H1 (cell line): ENCODE measurements around the gene DYNLRB2. TPM values are rescaled to one million over a fixed set of nuclear protein-coding genes. Genes with fewer than 3 reads are reported as not detected.

Experiments used
- CTCF ChIA-PET: fragments of 300-600 bp; sonication (Branson Sonifier 250); formaldehyde crosslinking; loops from one replicate; lab custom pipeline; 2021; ENCODE audit not compliant: partially characterized antibody; lab: Charles Lee
- POLR2A ChIA-PET: fragments of 300-600 bp; sonication (Branson Sonifier 250); formaldehyde crosslinking; loops from one replicate; lab custom pipeline; 2021; ENCODE audit warnings: inconsistent platforms; ENCODE audit not compliant: partially characterized antibody; lab: Charles Lee
- DNase-seq, 2 experiments: peaks; one replicate each; pipeline versions ENCODE4 v3.0.0 to v3.0.0-alpha.2; 2010 to 2022; ENCODE audit warnings: low spot score in 2 of 2, low read depth in 1 of 2, mixed read lengths in 1 of 2
- FAIRE-seq: peaks from 2 replicates; lab custom pipeline; 2011; peaks lifted over from hg19 to GRCh38; lab: Jason Lieb, UNC
- H2AFZ ChIP-seq: 2 replicates; pipeline ENCODE4 v1.8.1; 2012; ENCODE audit warnings: low read length, inconsistent platforms
- H2AK5ac ChIP-seq: 2 replicates; pipeline ENCODE4 v1.6.1; 2013; ENCODE audit warnings: low read depth, low read length
- H2BK120ac ChIP-seq: replicated peaks from 2 replicates; pipeline ENCODE3; 2013; ENCODE audit warnings: low read depth, low read length, inconsistent platforms
- H2BK12ac ChIP-seq: 2 replicates; pipeline ENCODE4 v1.6.1; 2013; ENCODE audit warnings: low read depth, low read length
- H2BK15ac ChIP-seq: 2 replicates; pipeline ENCODE4 v1.6.1; 2013; ENCODE audit warnings: low read length
- H2BK20ac ChIP-seq: 2 replicates; pipeline ENCODE4 v1.6.1; 2013; ENCODE audit warnings: low read length
- H2BK5ac ChIP-seq: 2 replicates; pipeline ENCODE4 v1.6.1; 2013; ENCODE audit warnings: low read depth, low read length
- H3K14ac ChIP-seq: 2 replicates; pipeline ENCODE4 v1.6.1; 2013; ENCODE audit warnings: inconsistent platforms; ENCODE audit not compliant: insufficient read length
- H3K18ac ChIP-seq: 2 replicates; pipeline ENCODE4 v1.6.1; 2013; ENCODE audit warnings: low read length; ENCODE audit errors: extremely low read depth
- H3K23ac ChIP-seq: 2 replicates; pipeline ENCODE4 v1.6.1; 2013; ENCODE audit warnings: inconsistent platforms; ENCODE audit not compliant: insufficient read length
- H3K23me2 ChIP-seq: 2 replicates; pipeline ENCODE4 v1.6.1; 2013; ENCODE audit warnings: low read depth, low read length
- H3K27ac ChIP-seq: 2 replicates; pipeline ENCODE4 v1.6.1; 2011; ENCODE audit warnings: low read depth, low read length, inconsistent platforms
- H3K27me3 ChIP-seq, 4 experiments: replicated peaks in 1 of 4; 1 replicate in 1 of 4; 2 replicates in 3 of 4; pipeline versions ENCODE4 v1.6.1 to v1.8.1; 2011 to 2013; ENCODE audit warnings: low read length in 3 of 4, mild to moderate bottlenecking in 3 of 4, inconsistent platforms in 2 of 4, mixed read lengths in 2 of 4, moderate library complexity in 1 of 4; ENCODE audit not compliant: control insufficient read depth in 3 of 4, insufficient read depth in 3 of 4; ENCODE audit errors: extremely low read depth in 1 of 4
- H3K36me3 ChIP-seq, 4 experiments: 2 replicates each; pipeline versions ENCODE4 v1.6.1 to v1.8.1; 2011 to 2013; ENCODE audit warnings: mild to moderate bottlenecking in 4 of 4, low read length in 3 of 4, moderate library complexity in 2 of 4, control low read depth in 1 of 4, inconsistent platforms in 1 of 4; ENCODE audit not compliant: insufficient read depth in 4 of 4, control insufficient read depth in 2 of 4
- H3K4ac ChIP-seq: replicated peaks from 2 replicates; pipeline ENCODE3; 2013; ENCODE audit warnings: low read length, low read depth, mixed read lengths, inconsistent platforms; ENCODE audit not compliant: insufficient read length
- H3K4me1 ChIP-seq, 4 experiments: replicated peaks in 1 of 4; 1 replicate in 1 of 4; 2 replicates in 3 of 4; pipeline versions ENCODE4 v1.6.1 to v1.8.1; 2011 to 2013; ENCODE audit warnings: low read length in 3 of 4, inconsistent platforms in 2 of 4, mixed read lengths in 1 of 4; ENCODE audit not compliant: insufficient read depth in 4 of 4, control insufficient read depth in 3 of 4
- H3K4me2 ChIP-seq, 2 experiments: 2 replicates each; pipeline versions ENCODE4 v1.6.1 to v1.8.1; 2011 to 2013; ENCODE audit warnings: low read depth in 2 of 2, low read length in 2 of 2, control low read depth in 1 of 2, inconsistent platforms in 1 of 2, mild to moderate bottlenecking in 1 of 2; ENCODE audit not compliant: insufficient read depth in 1 of 2
- H3K4me3 ChIP-seq, 4 experiments: fragments of 200-600, 300-600 bp in 1 of 4; sonication (generic), shearing (Covaris generic), sonication (Bioruptor Twin) in 1 of 4; 2 replicates each; pipeline versions ENCODE4 v1.5.1 to v1.8.1; 2011 to 2016; ENCODE audit warnings: low read length in 4 of 4, low read depth in 3 of 4, control low read depth in 2 of 4, inconsistent platforms in 2 of 4, mild to moderate bottlenecking in 2 of 4, mixed read lengths in 1 of 4, moderate library complexity in 1 of 4; ENCODE audit not compliant: insufficient read depth in 2 of 4; ENCODE audit errors: extremely low read depth in 1 of 4
- H3K56ac ChIP-seq: replicated peaks from 2 replicates; pipeline ENCODE3; 2013; ENCODE audit warnings: low read depth, mild to moderate bottlenecking, mixed read lengths, low read length, inconsistent platforms; ENCODE audit not compliant: insufficient read length
- H3K79me1 ChIP-seq: 2 replicates; pipeline ENCODE4 v1.6.1; 2013; ENCODE audit warnings: low read depth, low read length, control low read depth
- H3K79me2 ChIP-seq, 2 experiments: 2 replicates each; pipeline versions ENCODE4 v1.6.1 to v1.8.1; 2012 to 2013; ENCODE audit warnings: low read length in 2 of 2, mild to moderate bottlenecking in 2 of 2, inconsistent platforms in 1 of 2; ENCODE audit not compliant: insufficient read depth in 2 of 2, control insufficient read depth in 1 of 2
- H3K9ac ChIP-seq, 4 experiments: replicated peaks in 1 of 4; 1 replicate in 1 of 4; 2 replicates in 3 of 4; pipeline versions ENCODE4 v1.6.1 to v1.8.1; 2011 to 2013; ENCODE audit warnings: low read depth in 3 of 4, low read length in 3 of 4, control low read depth in 2 of 4, mild to moderate bottlenecking in 2 of 4, moderate library complexity in 2 of 4, inconsistent platforms in 1 of 4; ENCODE audit errors: extremely low read depth in 1 of 4
- H3K9me3 ChIP-seq, 2 experiments: 2 replicates each; pipeline versions ENCODE4 v1.6.1 to v1.8.1; 2012 to 2013; ENCODE audit warnings: mild to moderate bottlenecking in 2 of 2, moderate library complexity in 2 of 2, control low read depth in 1 of 2, inconsistent platforms in 1 of 2, low read depth in 1 of 2, low read length in 1 of 2, mixed read lengths in 1 of 2; ENCODE audit not compliant: insufficient read depth in 2 of 2
- H4K20me1 ChIP-seq, 2 experiments: replicated peaks in 1 of 2; 2 replicates each; pipeline versions ENCODE3 to v1.8.1; 2011 to 2013; ENCODE audit warnings: inconsistent platforms in 2 of 2, low read length in 2 of 2, mild to moderate bottlenecking in 1 of 2; ENCODE audit not compliant: insufficient read depth in 2 of 2, control insufficient read depth in 1 of 2
- H4K5ac ChIP-seq: 2 replicates; pipeline ENCODE4 v1.6.1; 2013; ENCODE audit warnings: low read length, low read depth, mixed read lengths, inconsistent platforms; ENCODE audit not compliant: insufficient read length
- H4K8ac ChIP-seq: 2 replicates; pipeline ENCODE4 v1.8.0; 2013; ENCODE audit warnings: mild to moderate bottlenecking, moderate library complexity, low read length, inconsistent platforms; ENCODE audit not compliant: insufficient read depth; ENCODE audit errors: extremely low read depth
- H4K91ac ChIP-seq: replicated peaks from 2 replicates; pipeline ENCODE3; 2013; ENCODE audit warnings: low read length, mixed read lengths, inconsistent platforms; ENCODE audit not compliant: insufficient read length
- ATF2 ChIP-seq: IDR thresholded peaks from 2 replicates; pipeline ENCODE4 v1.6.1; 2012; ENCODE audit warnings: low read length, inconsistent platforms
- EZH2 ChIP-seq: fragments of 200-600 bp; sonication (generic); IDR thresholded peaks from 2 replicates; pipeline ENCODE4 v1.7.1; 2012; ENCODE audit warnings: low read depth, mild to moderate bottlenecking, moderate library complexity, low read length, inconsistent platforms; ENCODE audit not compliant: severe bottlenecking
- KDM4A ChIP-seq: IDR thresholded peaks from one replicate; pipeline ENCODE4 v1.7.1; 2012; ENCODE audit warnings: low read depth, mild to moderate bottlenecking, moderate library complexity, low read length, inconsistent platforms; ENCODE audit not compliant: severe bottlenecking
- MAX ChIP-seq: IDR thresholded peaks from 2 replicates; pipeline ENCODE4 v1.6.1; 2012; ENCODE audit warnings: inconsistent platforms
- RFX5 ChIP-seq: IDR thresholded peaks from 2 replicates; pipeline ENCODE4 v1.6.1; 2011; ENCODE audit warnings: low read depth, low read length, improper control_type of control experiment, borderline replicate concordance
- SP1 ChIP-seq: IDR thresholded peaks from 2 replicates; pipeline ENCODE4 v1.6.1; 2011; ENCODE audit warnings: low read depth, low read length
- SP4 ChIP-seq: IDR thresholded peaks from 2 replicates; pipeline ENCODE4 v1.6.1; 2012; ENCODE audit warnings: low read length, inconsistent platforms
- SRF ChIP-seq: IDR thresholded peaks from 2 replicates; pipeline ENCODE4 v1.6.1; 2011; ENCODE audit warnings: mild to moderate bottlenecking, low read depth, low read length, moderate library complexity
- TAF1 ChIP-seq: IDR thresholded peaks from 2 replicates; pipeline ENCODE4 v1.6.1; 2011; ENCODE audit warnings: mild to moderate bottlenecking, low read depth, low read length
- TAF7 ChIP-seq: optimal IDR thresholded peaks from 2 replicates; pipeline ENCODE3; 2011; ENCODE audit warnings: low read depth, mild to moderate bottlenecking, inconsistent platforms, low read length, moderate library complexity, borderline replicate concordance
- WGBS, 2 experiments: shearing (Covaris generic) in 1 of 2; methylation state at CpG; one replicate each; pipeline versions ENCODE4 v1.1.6 to v1.1.7; 2013 to 2015; ENCODE audit warnings: low lambda C conversion rate in 2 of 2, mixed read lengths in 2 of 2, inconsistent platforms in 1 of 2, low coverage in 1 of 2, missing lambda C conversion rate in 1 of 2; ENCODE audit not compliant: insufficient replicate concordance in 2 of 2, insufficient coverage in 1 of 2, insufficient read length in 1 of 2; ENCODE audit errors: extremely low coverage in 1 of 2, missing lambda C conversion rate in 1 of 2; 5-methylcytosine and 5-hydroxymethylcytosine counted together
- polyA plus RNA-seq, 7 experiments: library from polyadenylated mRNA; depleted of rRNA in 3 of 7; stranded (reverse) in 5 of 7; unstranded in 2 of 7; fragments of >200 nt in 5 of 7; fragments of 200-250 nt in 2 of 7; gene quantifications; 1 replicate in 5 of 7; 2 replicates in 1 of 7; 4 replicates in 1 of 7; pipeline versions ENCODE4 v1.2.1 to v1.2.3, GENCODE V29; 2011 to 2013; ENCODE audit warnings: missing spikeins in 2 of 7, mixed read lengths in 2 of 7
- total RNA-seq: library from RNA; stranded (reverse); fragmentation: NEBNext Ultra II Directional; extraction: Animal tissue kit (Norgen Biotek cat#: 25700); gene quantifications from 2 replicates; pipeline ENCODE4 v1.2.1, GENCODE V29; 2021
- TF ChIP-seq, protein P1 (sequence below): IDR thresholded peaks from 2 replicates; pipeline ENCODE4 v1.6.1; 2012; ENCODE audit warnings: inconsistent platforms

The DYNLRB2 gene
- total and polyA plus RNA-seq, 2 of the 8 experiments (the other 6 are each of a cell fraction or from before 2014, with no cell fraction given) = not detected

- no peaks in the 10 kb centered on the region for H3K79me1 ChIP-seq
- H4K91ac ChIP-seq = no peak overlapping the region
- H3K18ac ChIP-seq = no peak overlapping the region
- H3K14ac ChIP-seq = no peak overlapping the region
- DNase-seq (no peak), FAIRE-seq (no peak)
- ChIA-PET CTCF (no interaction called here), POLR2A (no interaction called here)
- H3K79me2 ChIP-seq = no peaks in the 10 kb centered on the region
- no peak overlapping the region for H3K56ac ChIP-seq
- H3K4me1 ChIP-seq = 0 out of 7 replicates have a peak, but pooled peaks cover 0 to 2% (median 0%) of the 10 kb centered on the region in 4 experiments
- no peak overlapping the region for H3K4ac ChIP-seq
- H4K5ac ChIP-seq = no peak overlapping the region
- H2BK20ac ChIP-seq = no peak overlapping the region
- H2BK120ac ChIP-seq = no peak overlapping the region
- H2AFZ ChIP-seq = no peak overlapping the region
- H3K36me3 ChIP-seq = no peaks in the 10 kb centered on the region
- no peak overlapping the region for H2BK15ac ChIP-seq
- no peak overlapping the region for H3K23ac ChIP-seq
- H4K8ac ChIP-seq = no peak overlapping the region
- H3K27ac ChIP-seq = no peak overlapping the region
- H3K23me2 ChIP-seq = peaks cover 6% of the 10 kb centered on the region; the same call in 1 of the 2 replicates
- no peak overlapping the region for H3K4me3 ChIP-seq
- H3K4me2 ChIP-seq = no peak overlapping the region
- H2BK5ac ChIP-seq = no peak overlapping the region
- peaks cover 29 to 58% of the 10 kb centered on the region in 2 experiments for H3K9me3 ChIP-seq
- 71% methylated on average over 1 of the region's 1 CpG; no CpG with 5 or more reads in 1 of the 2 experiments for WGBS, 2 experiments
- H4K20me1 ChIP-seq = no peaks in the 10 kb centered on the region
- no peak overlapping the region for H2BK12ac ChIP-seq
- no peaks in the 10 kb centered on the region for H3K27me3 ChIP-seq
- no peak overlapping the region for H2AK5ac ChIP-seq
- H3K9ac ChIP-seq = no peak overlapping the region
- TF ChIP-seq MAX (no peak), EZH2 (no peak), TAF1 (no peak), ATF2 (no peak), SRF (no peak), SP1 (no peak), TAF7 (no peak), SP4 (no peak), RFX5 (no peak), KDM4A (no peak)
- TF ChIP-seq, protein P1, sequence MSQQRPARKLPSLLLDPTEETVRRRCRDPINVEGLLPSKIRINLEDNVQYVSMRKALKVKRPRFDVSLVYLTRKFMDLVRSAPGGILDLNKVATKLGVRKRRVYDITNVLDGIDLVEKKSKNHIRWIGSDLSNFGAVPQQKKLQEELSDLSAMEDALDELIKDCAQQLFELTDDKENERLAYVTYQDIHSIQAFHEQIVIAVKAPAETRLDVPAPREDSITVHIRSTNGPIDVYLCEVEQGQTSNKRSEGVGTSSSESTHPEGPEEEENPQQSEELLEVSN = no peak
Measured at GRCh38 chr16:80576343-80576912, 35.6 kb downstream of the DYNLRB2 start.
